GM10847 (cell line): ENCODE data around the gene RGS11.

Experiments
- POLR2A ChIP-seq: IDR thresholded peaks from 2 replicates; pipeline ENCODE4 v1.6.1; 2011; ENCODE audit not compliant: insufficient read length; ENCODE audit errors: extremely low read depth

RGS11 gene

GRCh38 chr16:275786-276232 is at the start of gene RGS11:
TSS of gene RGS11 (minus strand) at chr16:275944. CDS start at chr16:275911, 33 bp downstream.
- TF ChIP-seq POLR2A, result no peak

GRCh38 chr16:324451-325334 is 48.9 kb upstream of the RGS11 start:
- no peak for TF ChIP-seq POLR2A

GRCh38 chr16:324201-324450 is 48.4 kb upstream of the RGS11 start:
- no peak for TF ChIP-seq POLR2A

- no peak for TF ChIP-seq POLR2A
These were observed 46.9 kb upstream of the RGS11 start for GRCh38 chr16:322476-323143.

GRCh38 chr16:321532-321931 is 45.8 kb upstream of the RGS11 start:
- no peak for TF ChIP-seq POLR2A

GRCh38 chr16:320206-320605 is 44.5 kb upstream of the RGS11 start:
- no peak for TF ChIP-seq POLR2A

GRCh38 chr16:318628-319027 is 42.9 kb upstream of the RGS11 start:
- no peak for TF ChIP-seq POLR2A

- no peak for TF ChIP-seq POLR2A
These were observed 41.8 kb upstream of the RGS11 start for GRCh38 chr16:317583-317982.

- no peak for TF ChIP-seq POLR2A
These were observed 41.2 kb upstream of the RGS11 start for GRCh38 chr16:316741-317464.

GRCh38 chr16:314795-315299 is 39.1 kb upstream of the RGS11 start:
- TF ChIP-seq POLR2A, result no peak

GRCh38 chr16:314351-314750 is 38.6 kb upstream of the RGS11 start:
- TF ChIP-seq POLR2A, result no peak

- TF ChIP-seq POLR2A, result no peak
These were observed 36.0 kb upstream of the RGS11 start for GRCh38 chr16:311725-312124.

GRCh38 chr16:309476-309875 is 33.7 kb upstream of the RGS11 start:
- TF ChIP-seq POLR2A, result no peak

GRCh38 chr16:307691-308312 is 32.1 kb upstream of the RGS11 start:
- TF ChIP-seq POLR2A, result no peak

- no peak for TF ChIP-seq POLR2A
These were observed 31.2 kb upstream of the RGS11 start for GRCh38 chr16:306911-307370.
